ENCODE measurements around the gene SH3GLB1.

Gene SH3GLB1

GRCh38 chr1:86733340-86733739, 29.0 kb downstream of the SH3GLB1 start:
- no peak for DNase-seq

- no peak for DNase-seq
These were observed 35.5 kb downstream of the SH3GLB1 start for GRCh38 chr1:86739648-86740509.

- peak in 4 of 58 donors; percentile 3 to 16 (median 8) for DNase-seq
These were observed 37.7 kb downstream of the SH3GLB1 start for GRCh38 chr1:86741947-86742572.

- no peak for DNase-seq
These were observed 42.9 kb downstream of the SH3GLB1 start for GRCh38 chr1:86747304-86747703.

- no peak for DNase-seq
These were observed 44.4 kb downstream of the SH3GLB1 start for GRCh38 chr1:86748622-86749373.

GRCh38 chr1:86750076-86750475, 45.7 kb downstream of the SH3GLB1 start:
- DNase-seq: no peak

GRCh38 chr1:86750530-86750929, 46.2 kb downstream of the SH3GLB1 start:
- no peak for DNase-seq

GRCh38 chr1:86751923-86752322, 47.5 kb downstream of the SH3GLB1 start:
- DNase-seq: no peak

GRCh38 chr1:86753700-86754099, 49.3 kb downstream of the SH3GLB1 start:
- no peak for DNase-seq

- no peak for DNase-seq
These were observed 50.0 kb downstream of the SH3GLB1 start for GRCh38 chr1:86754265-86754974.

GRCh38 chr1:86756062-86756406, 51.7 kb downstream of the SH3GLB1 start:
- DNase-seq: no peak

GRCh38 chr1:86757272-86757984, 53.1 kb downstream of the SH3GLB1 start:
- peak in 39 of 58 donors; percentile 7 to 75 (median 28) for DNase-seq

GRCh38 chr1:86758570-86758969, 54.2 kb downstream of the SH3GLB1 start:
- no peak for DNase-seq

- DNase-seq: no peak
These were observed 55.8 kb downstream of the SH3GLB1 start for GRCh38 chr1:86760199-86760598.

- no peak for DNase-seq
These were observed 58.0 kb downstream of the SH3GLB1 start for GRCh38 chr1:86762336-86762735.

GRCh38 chr1:86764523-86764922, 60.1 kb downstream of the SH3GLB1 start:
- DNase-seq: no peak

- no peak for DNase-seq
These were observed 60.7 kb downstream of the SH3GLB1 start for GRCh38 chr1:86765073-86765472.

- DNase-seq: no peak
These were observed 61.3 kb downstream of the SH3GLB1 start for GRCh38 chr1:86765674-86766073.

- no peak for DNase-seq
These were observed 64.2 kb downstream of the SH3GLB1 start for GRCh38 chr1:86768554-86768953.

- DNase-seq: no peak
These were observed 64.7 kb downstream of the SH3GLB1 start for GRCh38 chr1:86769065-86769464.

Data from anterior cingulate cortex (tissue), 58 donors.